Esophagus squamous epithelium (tissue), 4 donors: Measurements from ENCODE around the gene USF2.

Source experiments
- CTCF ChIP-seq, 6 experiments: fragments of 450-650 bp in 4 of 6; fragments of 200-600 bp in 2 of 6; sonication (generic) in 2 of 6; IDR thresholded peaks; one replicate each; pipeline ENCODE4 v1.5.1; 2016 to 2019; ENCODE audit warnings: antibody characterized with exemption in 6 of 6, mild to moderate bottlenecking in 4 of 6, moderate library complexity in 4 of 6
- POLR2A ChIP-seq, 4 donors: fragments of 450-650 bp; IDR thresholded peaks; one replicate each; pipeline ENCODE4 v1.6.1; 2017; ENCODE audit warnings: antibody characterized with exemption in 4 of 4, mild to moderate bottlenecking in 4 of 4, moderate library complexity in 3 of 4

GRCh38 chr19:35269438-35270117 lies 816 bp downstream of the USF2 start:
- TF ChIP-seq CTCF (IDR thresholded peaks at IDR 0.05) (peak; percentile 49 to 95 (median 62)), POLR2A (IDR thresholded peaks at IDR 0.05) (no peak)
